Activated naive CD8-positive, alpha-beta T cell (primary cell): ENCODE measurements around the gene MIS12.

Experiments used
- H3K27ac Mint-ChIP-seq: one replicate; pipeline ENCODE4 v1.8.0; 2021; ENCODE audit warnings: mixed read lengths
- H3K27me3 Mint-ChIP-seq: one replicate; pipeline ENCODE4 v1.8.0; 2021; ENCODE audit warnings: mixed read lengths
- H3K36me3 Mint-ChIP-seq: one replicate; pipeline ENCODE4 v1.8.0; 2021; ENCODE audit warnings: mixed read lengths
- H3K4me1 Mint-ChIP-seq: one replicate; pipeline ENCODE4 v1.8.0; 2021; ENCODE audit warnings: low read depth, mixed read lengths
- H3K4me3 Mint-ChIP-seq: one replicate; pipeline ENCODE4 v1.8.0; 2021; ENCODE audit warnings: mild to moderate bottlenecking, mixed read lengths
- H3K9me3 Mint-ChIP-seq: one replicate; pipeline ENCODE4 v1.8.0; 2021; ENCODE audit warnings: low read depth, mixed read lengths

Gene MIS12

GRCh38 chr17:5536866-5537650, 50.7 kb downstream of the MIS12 start:
- H3K36me3 Mint-ChIP-seq: peaks cover 4% of the 10 kb centered on the region
- no peaks in the 10 kb centered on the region for H3K9me3 Mint-ChIP-seq
- no peak overlapping the region for H3K4me3 Mint-ChIP-seq
- H3K27me3 Mint-ChIP-seq: no peaks in the 10 kb centered on the region
- no peaks in the 10 kb centered on the region for H3K4me1 Mint-ChIP-seq
- peak overlapping the region; percentile 73 for H3K27ac Mint-ChIP-seq

GRCh38 chr17:5539286-5539685, 52.9 kb downstream of the MIS12 start:
- no peaks in the 10 kb centered on the region for H3K9me3 Mint-ChIP-seq
- H3K36me3 Mint-ChIP-seq: peaks cover 2% of the 10 kb centered on the region
- H3K27me3 Mint-ChIP-seq: no peaks in the 10 kb centered on the region
- H3K27ac Mint-ChIP-seq: no peak overlapping the region
- no peaks in the 10 kb centered on the region for H3K4me1 Mint-ChIP-seq
- H3K4me3 Mint-ChIP-seq: no peak overlapping the region

DNA sequence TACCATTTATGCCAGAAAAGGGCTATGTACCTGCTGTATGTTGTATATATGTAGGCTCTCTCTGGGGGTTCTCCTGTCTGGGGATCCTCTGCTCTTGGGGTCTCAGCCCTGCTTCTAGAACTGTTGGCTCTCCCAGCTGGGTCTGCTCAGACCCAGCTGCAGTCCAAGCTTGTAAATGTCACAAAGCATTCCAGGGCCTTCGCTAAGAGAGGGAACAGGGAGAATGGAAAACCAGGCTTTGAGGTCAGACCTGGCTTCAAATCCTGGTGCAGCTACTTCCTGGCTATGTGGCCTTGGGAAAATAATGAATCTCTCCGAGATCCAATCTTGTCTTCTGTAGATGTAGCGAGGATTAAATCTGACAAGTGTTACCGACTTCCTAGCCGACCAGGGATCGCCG, 54.0 kb downstream of the MIS12 start:
- Mint-ChIP-seq H3K9me3 (no peaks in the 10 kb centered on the region), H3K27ac (no peak overlapping the region), H3K4me1 (no peaks in the 10 kb centered on the region), H3K27me3 (no peaks in the 10 kb centered on the region), H3K4me3 (no peak overlapping the region), H3K36me3 (peaks cover 2% of the 10 kb centered on the region)
